HT-29 (cell line): ENCODE measurements around the gene RASGRF2. TPM values are rescaled to one million over a fixed set of nuclear protein-coding genes. Genes with fewer than 3 reads are reported as not detected.
A peak's percentile ranks its signal among the peaks of the same experiment; 100 is the strongest.

Experiments
- DNase-seq: peaks from one replicate; pipeline ENCODE4 v3.0.0-alpha.2; 2015; ENCODE audit warnings: low spot score
- total RNA-seq: library from RNA; depleted of rRNA; stranded (reverse); fragments of >200 nt; shearing (Covaris generic); gene quantifications from 2 replicates; pipeline ENCODE4 v1.2.3, GENCODE V29; 2014; rRNA removed

RASGRF2 gene
- 8.8 and 10.3 TPM in 2 replicates for total RNA-seq

GRCh38 chr5:80959768-80960442 is at the start of gene RASGRF2:
TSS of gene RASGRF2 (plus strand) at chr5:80960363. CDS start at chr5:80960739, 376 bp downstream.
- DNase-seq, result peak; percentile 77

GRCh38 chr5:80912479-80912878 is 47.7 kb upstream of the RASGRF2 start:
- no peak for DNase-seq

GRCh38 chr5:80915716-80916115 is 44.4 kb upstream of the RASGRF2 start:
- no peak for DNase-seq

- no peak for DNase-seq
Observed at GRCh38 chr5:80916676-80917075, 43.5 kb upstream of the RASGRF2 start.

- no peak for DNase-seq
Observed at GRCh38 chr5:80917631-80918030, 42.5 kb upstream of the RASGRF2 start.

GRCh38 chr5:80919678-80920196 is 40.4 kb upstream of the RASGRF2 start:
- DNase-seq, result no peak

GRCh38 chr5:80920333-80920732 is 39.8 kb upstream of the RASGRF2 start:
- DNase-seq, result no peak

GRCh38 chr5:80921026-80921425 is 39.1 kb upstream of the RASGRF2 start:
- DNase-seq, result peak; percentile 40

GRCh38 chr5:80925931-80926330 is 34.2 kb upstream of the RASGRF2 start:
- no peak for DNase-seq

GRCh38 chr5:80926536-80926935 is 33.6 kb upstream of the RASGRF2 start:
- no peak for DNase-seq

GRCh38 chr5:80926979-80927656 is 33.0 kb upstream of the RASGRF2 start:
- DNase-seq, result no peak

- no peak for DNase-seq
Observed at GRCh38 chr5:80928073-80928472, 32.1 kb upstream of the RASGRF2 start.

- no peak for DNase-seq
Observed at GRCh38 chr5:80930940-80931339, 29.2 kb upstream of the RASGRF2 start.

- no peak for DNase-seq
Observed at GRCh38 chr5:80931411-80931810, 28.8 kb upstream of the RASGRF2 start.

GRCh38 chr5:80933036-80933435 is 27.1 kb upstream of the RASGRF2 start:
- DNase-seq, result no peak

GRCh38 chr5:80934751-80935150 is 25.4 kb upstream of the RASGRF2 start:
- DNase-seq, result no peak

- no peak for DNase-seq
Observed at GRCh38 chr5:80935811-80936385, 24.3 kb upstream of the RASGRF2 start.

- DNase-seq, result no peak
Observed at GRCh38 chr5:80936881-80937280, 23.3 kb upstream of the RASGRF2 start.

GRCh38 chr5:80937584-80938356 is 22.4 kb upstream of the RASGRF2 start:
- DNase-seq, result peak; percentile 43

GRCh38 chr5:80941496-80941895 is 18.7 kb upstream of the RASGRF2 start:
- DNase-seq, result peak; percentile 38

GRCh38 chr5:80951366-80951765 is 8.8 kb upstream of the RASGRF2 start:
- no peak for DNase-seq

GRCh38 chr5:80953587-80953986 is 6.6 kb upstream of the RASGRF2 start:
- DNase-seq, result no peak
